GM23338 (cell line): ENCODE results near the gene HOTAIR. TPM values are rescaled to one million over a fixed set of nuclear protein-coding genes. Genes with fewer than 3 reads are reported as not detected.
A peak's percentile ranks its signal among the peaks of the same experiment; 100 is the strongest.

Experiments used
- ATAC-seq: fragments of 200-7000 bp; cut with Tn5 transposase; 3 replicates; pipeline ENCODE4 v1.9.1; 2020
- DNase-seq: peaks from one replicate; pipeline ENCODE4 v3.0.0-alpha.2; 2015; ENCODE audit warnings: low spot score
- H2AFZ ChIP-seq: fragments of 200-600 bp; sonication (generic); 2 replicates; pipeline ENCODE4 v1.8.0; 2016; ENCODE audit warnings: antibody characterized with exemption, mild to moderate bottlenecking, moderate library complexity
- H3F3A ChIP-seq: fragments of 200-600 bp; sonication (generic); replicated peaks from 2 replicates; pipeline ENCODE4 v1.8.0; 2017; ENCODE audit warnings: antibody characterized with exemption, mixed run types, low read depth
- H3K27ac ChIP-seq: fragments of 200-600 bp; sonication (generic); 2 replicates; pipeline ENCODE4 v1.6.1; 2016; ENCODE audit warnings: low read depth
- H3K27me3 ChIP-seq: fragments of 200-600 bp; sonication (generic); 2 replicates; pipeline ENCODE4 v1.8.0; 2016; ENCODE audit warnings: mild to moderate bottlenecking, mixed run types, moderate library complexity; ENCODE audit not compliant: insufficient read depth
- H3K36me3 ChIP-seq: fragments of 200-600 bp; sonication (generic); 2 replicates; pipeline ENCODE4 v1.8.0; 2016; ENCODE audit warnings: mild to moderate bottlenecking; ENCODE audit not compliant: insufficient read depth
- H3K4me1 ChIP-seq: fragments of 200-600 bp; sonication (generic); 2 replicates; pipeline ENCODE4 v1.8.0; 2016; ENCODE audit warnings: mild to moderate bottlenecking, moderate library complexity; ENCODE audit not compliant: insufficient read depth
- H3K4me2 ChIP-seq: fragments of 200-600 bp; sonication (generic); 2 replicates; pipeline ENCODE4 v1.7.1; 2017; ENCODE audit warnings: mixed run types
- H3K4me3 ChIP-seq: fragments of 200-600 bp; sonication (generic); 2 replicates; pipeline ENCODE4 v1.6.1; 2016; ENCODE audit warnings: mixed run types
- H3K79me2 ChIP-seq: fragments of 200-600 bp; sonication (generic); replicated peaks from 2 replicates; pipeline ENCODE4 v1.8.0; 2017; ENCODE audit warnings: mild to moderate bottlenecking; ENCODE audit not compliant: insufficient read depth
- H3K9me2 ChIP-seq: fragments of 200-600 bp; sonication (generic); 2 replicates; pipeline ENCODE4 v1.8.0; 2017; ENCODE audit not compliant: insufficient read depth
- H4K20me1 ChIP-seq: fragments of 200-600 bp; sonication (generic); replicated peaks from 2 replicates; pipeline ENCODE4 v1.8.0; 2017; ENCODE audit warnings: mild to moderate bottlenecking; ENCODE audit not compliant: insufficient read depth
- H3K27ac Mint-ChIP-seq: 2 replicates; pipeline ENCODE4 v1.8.0; 2020; ENCODE audit warnings: inconsistent platforms, mild to moderate bottlenecking, moderate library complexity, mixed read lengths
- H3K27me3 Mint-ChIP-seq: 3 replicates; pipeline ENCODE4 v1.8.0; 2022; ENCODE audit warnings: low read depth, mild to moderate bottlenecking, moderate library complexity, mixed read lengths, inconsistent platforms; ENCODE audit not compliant: insufficient read depth, poor library complexity
- H3K36me3 Mint-ChIP-seq: 3 replicates; pipeline ENCODE4 v1.8.0; 2021; ENCODE audit warnings: low read depth, mild to moderate bottlenecking, inconsistent platforms, moderate library complexity, mixed read lengths
- H3K4me1 Mint-ChIP-seq: 3 replicates; pipeline ENCODE4 v1.8.0; 2020; ENCODE audit warnings: mild to moderate bottlenecking, inconsistent platforms, mixed read lengths
- H3K4me3 Mint-ChIP-seq: 3 replicates; pipeline ENCODE4 v1.8.0; 2021; ENCODE audit warnings: moderate library complexity, mild to moderate bottlenecking, inconsistent platforms, mixed read lengths
- H3K9me3 Mint-ChIP-seq: 3 replicates; pipeline ENCODE4 v1.8.0; 2020; ENCODE audit warnings: moderate library complexity, mild to moderate bottlenecking, inconsistent platforms, mixed read lengths
- CREB1 ChIP-seq: fragments of 250-450 bp; sonication (Bioruptor Pico); IDR thresholded peaks from 2 replicates; pipeline ENCODE4 v1.5.0; 2020; ENCODE audit warnings: low read depth, mild to moderate bottlenecking, moderate library complexity
- CTCF ChIP-seq, 2 experiments: fragments of 200-600 bp in 1 of 2; sonication (generic) in 1 of 2; conservative IDR thresholded peaks; 2 replicates each; pipeline versions ENCODE4 v1.5.1 to v1.6.1; 2016 to 2017; ENCODE audit warnings: antibody characterized with exemption in 2 of 2, low read depth in 2 of 2, mild to moderate bottlenecking in 2 of 2, moderate library complexity in 1 of 2
- EZH2phosphoT487 ChIP-seq: fragments of 200-600 bp; sonication (generic); IDR thresholded peaks from one replicate; pipeline ENCODE4 v1.8.1; 2018; ENCODE audit warnings: antibody characterized with exemption; ENCODE audit not compliant: unreplicated experiment
- JUNB ChIP-seq: IDR thresholded peaks from one replicate; pipeline ENCODE4 v1.6.1; 2016; ENCODE audit warnings: antibody characterized with exemption; ENCODE audit not compliant: unreplicated experiment
- NANOG ChIP-seq: IDR thresholded peaks from 2 replicates; pipeline ENCODE4 v1.6.1; 2016; ENCODE audit warnings: antibody characterized with exemption, borderline replicate concordance
- POLR2AphosphoS5 ChIP-seq: IDR thresholded peaks from 2 replicates; pipeline ENCODE4 v1.6.1; 2016; ENCODE audit warnings: antibody characterized with exemption, low read depth
- REST ChIP-seq: IDR thresholded peaks from one replicate; pipeline ENCODE4 v1.6.1; 2018; ENCODE audit warnings: antibody characterized with exemption; ENCODE audit not compliant: unreplicated experiment
- STAT1 ChIP-seq: IDR thresholded peaks from one replicate; pipeline ENCODE4 v1.6.1; 2016; ENCODE audit warnings: antibody characterized with exemption; ENCODE audit not compliant: unreplicated experiment
- ZNF114 ChIP-seq: fragments of 250-450 bp; sonication (Bioruptor Pico); IDR thresholded peaks from 2 replicates; pipeline ENCODE4 v1.5.0; 2020; ENCODE audit warnings: mild to moderate bottlenecking, moderate library complexity
- ZNF331 ChIP-seq: fragments of 250-450 bp; sonication (Bioruptor Pico); IDR thresholded peaks from 2 replicates; pipeline ENCODE4 v1.5.0; 2020; ENCODE audit warnings: low read depth, mild to moderate bottlenecking, moderate library complexity
- ZNF462 ChIP-seq: fragments of 250-450 bp; sonication (Bioruptor Pico); IDR thresholded peaks from 2 replicates; pipeline ENCODE4 v1.5.0; 2020; ENCODE audit warnings: mild to moderate bottlenecking, moderate library complexity
- polyA plus RNA-seq: library from polyadenylated mRNA; unstranded; fragments of >200 nt; fragmentation: Nextera tagmentation; extraction: Ambion mirVana; gene quantifications from 2 replicates; pipeline ENCODE4 v1.2.1, GENCODE V29; 2016
- total RNA-seq: library from RNA; depleted of rRNA; stranded (reverse); fragments of >200 nt; shearing (Covaris generic); gene quantifications from 2 replicates; pipeline ENCODE4 v1.2.3, GENCODE V29; 2014

Gene HOTAIR
- total and polyA plus RNA-seq, 2 experiments from 2014 or later, result not detected

GRCh38 chr12:53959314-53959713 lies 15.4 kb downstream of the HOTAIR start:
- TF ChIP-seq STAT1 (no peak), EZH2phosphoT487 (peak; percentile 36), JUNB (no peak)
- peaks cover 98% of the 10 kb centered on the region for H3K27me3 Mint-ChIP-seq
- H4K20me1 ChIP-seq, result peaks cover 50% of the 10 kb centered on the region
- peaks cover 20% of the 10 kb centered on the region for H3K4me1 Mint-ChIP-seq
- H3K27me3 ChIP-seq, result peaks cover 100% of the 10 kb centered on the region
- no peak overlapping the region for H3K4me3 Mint-ChIP-seq
- no peak overlapping the region for H3K4me2 ChIP-seq
- H3K36me3 ChIP-seq, result no peaks in the 10 kb centered on the region; the same call in 1 of the 2 replicates
- H3K9me3 Mint-ChIP-seq, result peaks cover 3% of the 10 kb centered on the region
- H3K79me2 ChIP-seq, result no peaks in the 10 kb centered on the region
- DNase-seq (no peak), ATAC-seq (no peak)
- no peaks in the 10 kb centered on the region; the same call in 2 of the 3 replicates for H3K36me3 Mint-ChIP-seq
- no peaks in the 10 kb centered on the region for H3K9me2 ChIP-seq
- peaks cover 43% of the 10 kb centered on the region for H3F3A ChIP-seq
- no peak overlapping the region for H2AFZ ChIP-seq
- H3K27ac Mint-ChIP-seq, result no peak overlapping the region
- peaks cover 12% of the 10 kb centered on the region for H3K4me1 ChIP-seq
- no peak overlapping the region for H3K27ac ChIP-seq
- H3K4me3 ChIP-seq, result no peak overlapping the region

GRCh38 chr12:53958128-53958527 lies 16.6 kb downstream of the HOTAIR start:
- peaks cover 98% of the 10 kb centered on the region for H3K27me3 Mint-ChIP-seq
- Histone ChIP-seq H3K9me2 (no peaks in the 10 kb centered on the region), H3K4me3 (no peak overlapping the region), H3K27me3 (peaks cover 100% of the 10 kb centered on the region), H4K20me1 (peaks cover 52% of the 10 kb centered on the region), H3K79me2 (no peaks in the 10 kb centered on the region), H3K27ac (no peak overlapping the region), H2AFZ (no peak overlapping the region), H3K36me3 (no peaks in the 10 kb centered on the region; the same call in 1 of the 2 replicates), H3K4me1 (peaks cover 11% of the 10 kb centered on the region), H3K4me2 (no peak overlapping the region), H3F3A (peaks cover 49% of the 10 kb centered on the region)
- DNase-seq (no peak), ATAC-seq (no peak)
- H3K4me3 Mint-ChIP-seq, result no peak overlapping the region
- no peak overlapping the region for H3K27ac Mint-ChIP-seq
- H3K36me3 Mint-ChIP-seq, result peaks cover 3% of the 10 kb centered on the region; the same call in 1 of the 3 replicates
- H3K4me1 Mint-ChIP-seq, result peaks cover 23% of the 10 kb centered on the region
- H3K9me3 Mint-ChIP-seq, result peaks cover 6% of the 10 kb centered on the region
- no peak for TF ChIP-seq REST
- TF ChIP-seq POLR2AphosphoS5, result no peak
- no peak for TF ChIP-seq JUNB
- TF ChIP-seq ZNF114, result no peak
- TF ChIP-seq EZH2phosphoT487, result no peak
- TF ChIP-seq STAT1, result no peak
- no peak for TF ChIP-seq ZNF462
- no peak for TF ChIP-seq CTCF (conservative IDR thresholded peaks at IDR 0.05; ENCODE audit: low read depth in 2 of 2)
- TF ChIP-seq ZNF331 (CRISPR knock-in tag), result no peak
- no peak for TF ChIP-seq NANOG
- TF ChIP-seq CREB1 (CRISPR knock-in tag), result no peak
